A172 (cell line): ENCODE measurements around the gene KRTAP5-4. TPM values are rescaled to one million over a fixed set of nuclear protein-coding genes. Genes with fewer than 3 reads are reported as not detected.
"Not testable (repeated sequence)": the region's sequence is repeated elsewhere in the genome, so short reads cannot be mapped to it uniquely, and the experiment has no call there.

Experiments used
- DNase-seq: peaks from one replicate; pipeline ENCODE4 v3.0.0-alpha.2; 2015; ENCODE audit warnings: low spot score
- total RNA-seq: library from RNA; depleted of rRNA; stranded (reverse); fragments of >200 nt; shearing (Covaris generic); gene quantifications from 2 replicates; pipeline ENCODE4 v1.2.3, GENCODE V29; 2014; rRNA removed

KRTAP5-4 gene, protein sequence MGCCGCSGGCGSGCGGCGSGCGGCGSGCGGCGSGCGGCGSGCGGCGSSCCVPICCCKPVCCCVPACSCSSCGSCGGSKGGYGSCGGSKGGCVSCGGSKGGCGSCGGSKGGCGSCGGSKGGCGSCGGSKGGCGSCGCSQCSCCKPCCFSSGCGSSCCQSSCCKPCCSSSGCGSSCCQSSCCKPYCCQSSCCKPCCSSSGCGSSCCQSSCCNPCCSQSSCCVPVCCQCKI
- total RNA-seq: not detected in 2 replicates

DNA sequence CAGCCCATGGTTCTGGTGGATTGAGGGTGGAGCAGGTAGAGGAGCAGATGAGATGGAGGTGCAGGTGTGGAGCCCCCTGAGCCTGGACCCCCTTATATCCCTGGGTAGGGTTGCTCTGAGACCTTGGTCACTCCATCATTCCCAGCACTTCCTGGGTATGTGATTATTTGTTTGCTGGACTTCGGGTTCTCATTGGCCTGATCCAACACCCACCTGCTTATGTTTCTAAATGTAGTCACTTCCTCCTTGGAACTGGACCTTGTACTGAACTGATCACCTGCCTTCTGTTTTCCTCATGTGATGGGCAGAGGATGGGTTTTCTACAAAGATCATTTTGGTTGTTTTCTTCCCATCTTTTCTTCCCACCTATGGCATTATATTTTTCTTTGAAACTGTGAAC, at the start of gene KRTAP5-4:
Gene KRTAP5-4 (minus strand): TSS at position 53 of the 400 bp plus-strand sequence. CDS start 45 bp downstream, at position 8.
- no peak for DNase-seq

GRCh38 chr11:1671658-1672057, 49.7 kb upstream of the KRTAP5-4 start:
- no peak for DNase-seq

DNA sequence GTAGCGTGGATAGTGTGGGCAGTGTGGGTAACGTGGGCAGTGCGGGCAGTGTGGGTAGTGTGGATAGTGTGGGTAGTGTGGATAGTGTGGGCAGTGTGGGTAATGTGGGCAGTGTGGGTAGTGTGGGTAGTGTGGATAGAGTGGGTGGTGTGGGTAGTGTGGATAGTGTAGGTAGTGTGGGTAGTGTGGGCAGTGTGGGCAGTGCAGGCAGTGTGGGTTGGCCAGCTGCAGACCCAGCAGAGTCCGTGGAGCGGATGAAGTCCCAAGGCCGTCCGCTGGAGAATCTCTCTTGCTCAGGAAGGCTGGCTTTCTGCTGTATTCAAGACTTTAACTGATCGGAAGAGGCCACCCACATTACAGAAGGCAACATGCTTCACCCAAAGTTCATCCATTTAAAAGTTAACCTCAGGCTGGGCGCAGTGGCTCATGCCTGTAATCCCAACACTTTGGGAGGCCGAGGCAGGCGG, 49.0 kb upstream of the KRTAP5-4 start:
- no peak for DNase-seq

DNA sequence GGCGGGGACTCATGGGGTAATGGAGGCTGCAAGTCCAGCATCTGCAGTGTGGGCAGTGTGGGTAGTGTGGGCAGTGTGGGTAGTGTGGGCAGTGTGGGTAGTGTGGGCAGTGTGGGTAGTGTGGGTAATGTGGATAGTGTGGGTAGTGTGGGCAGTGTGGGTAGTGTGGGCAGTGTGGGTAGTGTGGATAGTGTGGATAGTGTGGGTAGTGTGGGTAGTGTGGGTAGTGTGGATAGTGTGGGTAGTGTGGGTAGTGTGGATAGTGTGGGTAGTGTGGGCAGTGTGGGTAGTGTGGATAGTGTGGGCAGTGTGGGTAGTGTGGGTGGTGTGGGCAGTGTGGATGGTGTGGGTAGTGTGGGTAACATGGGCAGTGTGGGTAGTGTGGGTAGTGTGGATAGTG, 48.5 kb upstream of the KRTAP5-4 start:
- DNase-seq: not testable (repeated sequence)

DNA sequence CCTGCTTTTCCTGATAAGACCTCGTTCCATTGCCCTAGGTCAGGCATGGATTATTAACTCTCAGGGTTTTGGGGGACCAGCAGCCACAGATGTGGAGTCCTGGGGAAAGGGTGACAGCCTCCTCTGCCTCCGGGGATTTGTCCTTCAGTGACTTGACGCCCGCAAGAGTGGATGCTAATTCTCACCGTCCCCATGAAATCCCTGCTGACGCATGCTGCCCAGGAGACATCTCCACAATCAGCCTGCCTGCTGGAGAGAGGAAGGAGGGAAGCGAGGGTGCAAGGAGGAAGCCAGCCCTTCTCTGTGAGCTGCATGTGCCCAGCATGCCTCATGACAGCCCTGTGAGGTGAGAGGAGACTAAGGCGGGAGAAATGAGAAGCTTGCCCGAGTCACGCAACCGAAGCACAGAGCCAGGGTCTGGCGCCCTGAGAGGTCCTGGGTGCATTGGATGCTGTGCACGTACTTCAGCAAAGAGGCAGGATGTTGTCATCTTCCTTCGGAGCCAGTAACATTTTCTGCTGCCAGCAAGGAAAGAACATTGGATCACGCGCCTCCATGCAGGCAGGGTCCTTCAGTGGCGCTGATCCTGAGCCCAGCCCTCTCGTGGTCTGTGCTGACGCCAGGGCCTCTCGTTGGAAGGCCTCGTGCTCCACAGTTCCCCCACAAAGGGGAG, 47.7 kb upstream of the KRTAP5-4 start:
- no peak for DNase-seq

DNA sequence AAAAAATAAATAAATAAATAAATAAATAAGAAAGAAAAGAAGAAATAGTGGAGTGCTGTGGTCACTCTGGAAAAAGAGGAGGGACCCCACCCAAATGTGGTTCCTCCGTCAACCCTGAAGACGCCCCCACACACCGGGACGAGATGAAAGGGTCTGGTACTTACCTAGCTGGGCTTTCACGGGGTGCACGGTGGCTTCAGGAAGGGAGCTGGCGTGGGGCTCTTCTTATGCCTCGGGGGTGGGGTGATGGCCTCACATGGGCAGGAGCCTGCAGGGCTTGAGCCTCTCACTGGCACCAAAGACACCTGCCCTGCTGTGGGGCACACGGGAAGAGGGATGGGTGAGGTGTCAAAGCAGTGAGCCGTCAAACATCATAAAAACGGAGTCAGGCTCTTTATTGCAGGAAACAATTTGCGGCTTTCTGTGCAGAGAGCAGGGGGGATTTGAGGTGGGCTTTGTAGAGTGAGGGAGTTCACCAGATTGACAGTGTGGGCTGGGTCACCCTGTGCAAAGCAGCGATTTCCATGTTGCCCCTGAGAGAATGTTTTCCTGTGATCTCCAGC, 47.1 kb upstream of the KRTAP5-4 start:
- DNase-seq: no peak

DNA sequence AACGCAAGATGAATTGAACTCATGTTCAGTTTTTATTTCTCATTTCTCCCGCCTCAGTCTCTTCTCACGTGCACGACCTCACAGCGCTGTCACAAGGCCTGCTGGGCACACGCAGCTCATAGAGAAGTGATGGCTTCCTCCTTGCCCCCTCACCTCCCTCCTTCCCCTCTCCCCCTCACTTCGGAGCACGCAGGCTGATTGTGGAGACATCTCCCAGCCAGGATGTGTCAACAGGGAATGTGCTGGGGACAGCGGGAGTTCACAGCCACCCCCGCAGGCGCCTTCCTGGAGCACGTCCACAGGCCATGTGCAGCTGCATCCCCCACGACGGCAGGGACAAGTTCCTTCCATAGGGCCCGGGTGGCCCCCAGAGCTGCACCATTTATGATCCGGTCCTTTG, 46.0 kb upstream of the KRTAP5-4 start:
- no peak for DNase-seq

GRCh38 chr11:1667121-1667850, 45.3 kb upstream of the KRTAP5-4 start:
- DNase-seq: no peak

DNA sequence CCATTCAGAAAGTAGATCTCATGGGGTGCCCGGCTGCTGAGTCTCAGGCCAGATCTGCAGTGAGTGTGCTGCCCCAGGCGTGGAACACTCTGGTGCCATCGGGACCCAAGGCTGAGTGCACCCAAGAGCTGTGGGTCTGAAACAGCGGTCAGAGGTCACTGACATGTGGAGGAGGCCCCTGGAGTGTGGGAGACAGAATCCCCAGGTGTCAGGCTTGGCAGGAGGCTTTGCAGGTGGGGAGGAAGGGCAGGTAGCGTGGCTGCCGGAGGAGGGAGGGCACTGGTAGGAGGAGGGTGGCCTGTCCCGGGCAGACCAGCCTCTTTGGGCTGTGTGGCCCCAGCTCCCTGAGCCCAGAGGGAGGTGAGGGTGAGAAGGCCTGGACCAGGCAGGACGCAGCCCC, 43.4 kb upstream of the KRTAP5-4 start:
- no peak for DNase-seq

- DNase-seq: not testable (repeated sequence)
Observed at GRCh38 chr11:1662699-1663283, 40.9 kb upstream of the KRTAP5-4 start.

DNA sequence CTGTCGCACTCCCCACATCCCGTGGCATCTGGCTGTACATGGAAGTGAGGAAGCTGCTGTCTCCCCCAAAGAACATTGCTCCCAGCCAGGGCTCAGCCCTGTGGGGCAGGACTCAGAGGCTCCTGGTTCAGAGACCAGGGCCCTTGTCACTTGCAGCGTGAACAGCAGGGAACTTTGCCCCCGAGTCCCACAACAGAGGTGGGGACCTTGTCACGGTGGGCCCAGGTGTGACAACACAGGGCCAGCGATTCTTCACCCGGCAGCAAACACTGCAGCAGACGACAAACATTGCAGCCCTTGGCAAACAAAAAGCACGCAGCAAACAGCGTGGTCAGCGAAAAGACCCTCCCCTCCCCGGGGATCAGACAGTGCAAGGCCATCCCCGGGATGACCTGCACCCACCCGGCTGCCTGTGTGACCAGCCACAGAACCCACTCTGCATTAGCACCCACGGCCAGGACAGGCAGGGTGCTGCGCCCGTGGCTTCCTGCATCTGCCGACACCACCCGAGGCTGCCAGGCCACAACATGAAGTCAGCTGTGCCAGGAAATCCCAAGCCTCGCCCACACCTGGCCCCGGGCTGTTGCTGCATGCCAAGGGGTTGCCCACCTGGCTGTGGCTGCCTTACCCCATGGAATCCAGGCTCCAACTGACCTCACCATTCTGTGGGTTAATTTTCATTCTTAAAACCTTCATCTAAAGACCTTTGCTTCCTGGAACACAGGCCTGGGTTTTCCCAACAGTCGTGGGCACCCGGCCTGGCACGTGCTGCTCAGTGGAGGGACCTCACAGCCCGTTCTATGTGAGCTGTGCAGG, 39.7 kb upstream of the KRTAP5-4 start:
- not testable (repeated sequence) for DNase-seq

GRCh38 chr11:1660111-1660867, 38.4 kb upstream of the KRTAP5-4 start:
- DNase-seq: no peak

DNA sequence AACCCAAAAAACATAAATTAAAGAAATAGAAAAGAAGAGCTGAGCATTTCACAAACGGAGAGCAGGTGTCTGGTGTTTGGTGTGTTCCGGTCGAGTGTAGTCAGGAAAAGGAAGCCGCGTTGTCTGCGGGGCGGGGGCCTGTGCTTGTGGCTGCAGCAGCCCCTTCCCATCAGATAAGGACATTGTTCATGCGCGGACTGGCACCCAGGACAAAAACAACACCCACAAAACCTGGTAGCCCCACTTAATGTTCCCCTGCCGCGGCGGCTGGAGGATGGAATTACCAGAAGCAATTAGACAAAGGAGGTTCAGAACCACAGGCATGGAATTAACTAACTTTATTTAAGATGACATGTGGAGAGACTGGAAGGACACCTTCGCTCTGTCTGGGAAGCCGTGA, 37.6 kb upstream of the KRTAP5-4 start:
- no peak for DNase-seq

GRCh38 chr11:1656670-1657069, 34.7 kb upstream of the KRTAP5-4 start:
- no peak for DNase-seq

DNA sequence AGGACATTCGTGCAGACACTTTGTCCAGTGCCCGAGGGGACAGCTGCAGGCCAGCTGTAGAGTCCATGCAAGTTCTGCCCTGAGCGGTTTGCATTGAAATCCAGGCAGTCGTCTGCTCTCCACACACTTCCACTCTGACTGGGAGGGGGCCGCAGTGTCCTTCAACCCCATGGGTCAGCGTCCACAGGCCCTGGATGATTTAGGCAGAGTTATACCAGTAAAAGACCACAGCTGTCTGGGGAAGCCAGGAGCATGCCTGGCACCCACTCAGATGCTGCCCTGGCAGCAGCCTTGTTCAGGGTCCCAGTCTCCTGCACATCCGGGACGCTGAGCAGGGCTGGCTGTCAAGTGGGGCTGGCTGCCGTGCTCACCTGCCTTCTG, 34.1 kb upstream of the KRTAP5-4 start:
- no peak for DNase-seq

DNA sequence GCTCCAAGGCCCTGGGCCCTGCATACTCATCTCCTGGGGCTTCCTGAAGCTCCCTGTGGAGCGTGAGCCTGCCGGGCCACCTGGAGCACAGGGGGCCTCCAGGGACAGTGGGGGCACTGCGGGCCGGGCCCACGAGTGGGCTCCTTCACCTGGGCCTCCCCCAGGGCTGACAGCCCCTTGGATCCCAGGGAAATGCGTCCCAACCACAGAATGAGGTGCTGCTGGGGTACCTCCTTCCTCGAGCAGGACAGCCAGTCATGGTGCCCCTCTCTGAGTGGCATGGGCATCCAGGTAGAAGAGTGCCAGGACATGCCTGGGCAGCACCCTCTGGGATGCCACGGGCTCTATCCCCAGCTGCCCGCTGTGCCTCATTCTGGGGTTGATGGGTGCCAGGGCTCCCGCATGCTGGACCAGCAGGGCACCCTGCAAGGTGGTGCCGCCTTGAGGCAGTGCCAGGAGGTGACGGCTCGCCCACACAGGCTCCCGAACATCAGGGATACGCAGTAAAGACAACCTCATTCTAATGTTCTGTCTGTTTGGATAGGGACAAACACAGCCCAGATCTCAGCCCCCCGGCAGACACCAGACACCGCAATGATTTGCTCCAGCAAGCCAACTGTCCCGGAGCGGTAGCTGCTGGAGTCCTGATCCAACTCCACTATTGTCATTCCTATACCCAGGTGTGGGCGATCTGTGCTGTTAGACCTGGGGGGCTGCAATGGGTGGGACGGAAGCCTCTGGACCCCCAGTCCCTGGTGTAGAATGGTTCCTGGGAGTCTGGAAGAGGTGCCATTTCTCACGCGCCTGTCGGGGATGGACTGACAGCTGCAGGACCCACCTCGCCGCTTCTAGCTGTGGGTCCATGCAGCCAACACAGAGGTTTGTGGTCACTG, 33.5 kb upstream of the KRTAP5-4 start:
- no peak for DNase-seq

- no peak for DNase-seq
Observed at GRCh38 chr11:1654388-1655167, 32.6 kb upstream of the KRTAP5-4 start.

DNA sequence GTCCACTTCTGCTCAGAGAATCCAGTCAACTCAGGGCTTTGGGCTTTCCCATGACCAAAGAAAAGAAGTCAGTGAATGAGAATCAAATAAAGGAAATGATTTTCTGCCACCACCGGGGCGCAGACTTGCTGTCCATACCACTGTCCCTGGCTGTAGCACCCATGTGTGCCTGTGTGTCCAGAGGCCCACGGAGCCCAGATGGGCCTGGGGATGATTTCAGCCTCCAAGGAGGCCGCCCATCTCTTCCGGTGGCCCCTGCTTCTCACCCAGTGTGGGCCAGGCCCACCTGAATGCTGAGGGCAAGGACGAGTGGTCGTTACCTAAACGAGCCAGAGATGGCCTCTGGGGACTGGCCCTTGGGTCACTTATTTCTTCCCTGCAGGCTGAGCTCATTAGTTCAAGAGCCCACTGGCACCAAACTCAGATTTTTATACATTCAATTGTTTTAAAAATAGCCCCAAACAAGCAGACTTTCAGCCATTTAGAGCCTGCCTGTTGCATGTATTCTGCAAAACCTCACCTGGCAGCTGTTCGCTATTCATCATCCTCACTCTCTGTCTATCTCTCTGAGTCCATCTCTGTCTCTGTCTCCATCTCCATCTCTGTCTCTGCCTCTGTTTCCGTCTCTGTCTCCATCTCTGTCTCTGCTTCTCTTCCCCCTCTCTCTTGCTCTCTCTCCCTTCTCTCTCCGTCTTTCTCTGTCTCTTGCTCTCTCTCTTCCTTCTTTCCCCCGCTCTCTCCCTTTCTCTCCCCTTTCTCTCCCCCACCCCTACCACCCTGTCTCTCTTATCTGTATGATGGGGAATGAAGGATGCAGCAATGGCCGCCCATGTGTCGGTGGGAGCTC, 31.8 kb upstream of the KRTAP5-4 start:
- no peak for DNase-seq
